ENCODE measurements around the gene ADK. TPM values are rescaled to one million over a fixed set of nuclear protein-coding genes. Genes with fewer than 3 reads are reported as not detected.

Gene ADK
- total RNA-seq, 4 donors from 2014 or later = 62.1 to 84.7 (median 74.4) TPM

GRCh38 chr10:74255888-74256357, 104.9 kb downstream of the ADK start:
- Histone ChIP-seq H3K27me3 (no peaks in the 10 kb centered on the region), H3K36me3 (no peaks in the 10 kb centered on the region), H3K4me3 (replicated peaks in 1 of 3) (no peak overlapping the region), H3K4me1 (peaks cover 14 to 27% of the 10 kb centered on the region in 2 donors), H3K9me3 (no peaks in the 10 kb centered on the region), H3K27ac (peak overlapping the region; percentile 3 to 60 (median 42))
- TF ChIP-seq POLR2A (IDR thresholded peaks at IDR 0.05) (no peak), CTCF (IDR thresholded peaks at IDR 0.05) (no peak)
- no peak for DNase-seq
- 46 to 47% methylated on average over 4 of the region's 4 CpGs for WGBS, 2 donors
- intact Hi-C loops (cut with DNase I) = no loop called here

GRCh38 chr10:74262856-74263255, 111.8 kb downstream of the ADK start:
- TF ChIP-seq CTCF (IDR thresholded peaks at IDR 0.05) (no peak), POLR2A (IDR thresholded peaks at IDR 0.05) (no peak)
- Histone ChIP-seq H3K4me1 (no peaks in the 10 kb centered on the region), H3K27ac (no peak overlapping the region), H3K27me3 (no peaks in the 10 kb centered on the region), H3K4me3 (replicated peaks in 1 of 3) (no peak overlapping the region), H3K9me3 (no peaks in the 10 kb centered on the region), H3K36me3 (no peaks in the 10 kb centered on the region)
- intact Hi-C loops (cut with DNase I) = no loop called here
- 96 to 99% methylated on average over 2 of the region's 2 CpGs for WGBS, 2 donors
- DNase-seq = no peak

GRCh38 chr10:74263996-74264395, 113.0 kb downstream of the ADK start:
- intact Hi-C loops (cut with DNase I) = no loop called here

GRCh38 chr10:74272288-74272687, 121.3 kb downstream of the ADK start:
- no peaks in the 10 kb centered on the region for H3K9me3 ChIP-seq
- no peak for TF ChIP-seq POLR2A (IDR thresholded peaks at IDR 0.05)
- no peak for TF ChIP-seq CTCF (IDR thresholded peaks at IDR 0.05)
- no peak for DNase-seq
- no peak overlapping the region for H3K27ac ChIP-seq
- no peaks in the 10 kb centered on the region for H3K4me1 ChIP-seq
- WGBS, 2 donors = 100% methylated on average over 3 of the region's 3 CpGs
- no peak overlapping the region for H3K4me3 ChIP-seq (replicated peaks in 1 of 3)
- intact Hi-C loops (cut with DNase I) = no loop called here
- no peaks in the 10 kb centered on the region for H3K36me3 ChIP-seq
- no peaks in the 10 kb centered on the region for H3K27me3 ChIP-seq

More at GRCh38 chr10:74263996-74264395, 113.0 kb downstream of the ADK start:
- no peak for DNase-seq
- Histone ChIP-seq H3K27ac (no peak overlapping the region), H3K9me3 (no peaks in the 10 kb centered on the region), H3K4me1 (no peaks in the 10 kb centered on the region), H3K36me3 (no peaks in the 10 kb centered on the region), H3K4me3 (replicated peaks in 1 of 3) (no peak overlapping the region), H3K27me3 (no peaks in the 10 kb centered on the region)
- TF ChIP-seq CTCF (IDR thresholded peaks at IDR 0.05) (no peak), POLR2A (IDR thresholded peaks at IDR 0.05) (no peak)

- Histone ChIP-seq H3K4me3 (replicated peaks in 1 of 3) (no peak overlapping the region), H3K36me3 (no peaks in the 10 kb centered on the region), H3K4me1 (no peaks in the 10 kb centered on the region), H3K9me3 (no peaks in the 10 kb centered on the region), H3K27me3 (no peaks in the 10 kb centered on the region), H3K27ac (no peak overlapping the region)
- no peak for DNase-seq
- intact Hi-C loops (cut with DNase I) = no loop called here
- 96 to 99% methylated on average over 6 of the region's 6 CpGs for whole genome bisulfite sequencing, 2 donors
- TF ChIP-seq CTCF (IDR thresholded peaks at IDR 0.05) (no peak), POLR2A (IDR thresholded peaks at IDR 0.05) (no peak)
Measured at GRCh38 chr10:74275755-74276290, 124.8 kb downstream of the ADK start.

Measured in thyroid gland (tissue), 4 donors.